Tibial artery (tissue), 4 donors: Measurements from ENCODE around the gene NFIX.

Experiments used
- DNase-seq, 2 donors: peaks; one replicate each; pipeline ENCODE4 v3.0.0-alpha.2; 2019
- H3K27ac ChIP-seq, 2 donors: fragments of 200-600 bp; sonication (generic) in 1 of 2; 1 replicate in 1 of 2; 2 replicates in 1 of 2; pipeline ENCODE4 v1.5.1; 2018 to 2019; ENCODE audit warnings: mild to moderate bottlenecking in 1 of 2
- H3K27me3 ChIP-seq, 2 donors: fragments of 200-600 bp; sonication (generic) in 1 of 2; one replicate each; pipeline versions ENCODE4 v1.5.1 to v1.6.0; 2016 to 2019
- H3K36me3 ChIP-seq, 3 donors: fragments of 200-600 bp; sonication (generic) in 2 of 3; one replicate each; pipeline ENCODE4 v1.5.1; 2016 to 2019; ENCODE audit warnings: mild to moderate bottlenecking in 2 of 3
- H3K4me1 ChIP-seq, 4 donors: fragments of 200-600 bp; sonication (generic) in 2 of 4; 1 replicate in 3 of 4; 2 replicates in 1 of 4; pipeline ENCODE4 v1.5.1; 2016 to 2019
- H3K4me3 ChIP-seq, 2 donors: fragments of 200-600 bp; sonication (generic) in 1 of 2; 1 replicate in 1 of 2; 2 replicates in 1 of 2; pipeline ENCODE4 v1.5.1; 2018 to 2019; ENCODE audit warnings: mild to moderate bottlenecking in 2 of 2
- H3K9me3 ChIP-seq, 3 donors: fragments of 200-600 bp; sonication (generic) in 1 of 3; one replicate each; pipeline ENCODE4 v1.5.1; 2016 to 2019
- intact Hi-C: fragments of 100-400 bp; cut with DNase I; formaldehyde crosslinking; loops from one replicate; pipeline ENCODE4 v1.15.0; 2023; ENCODE audit warnings: low total_unique reads
- TF ChIP-seq, protein P1 (sequence below), 2 experiments: fragments of 200-600 bp in 1 of 2; fragments of 450-650 bp in 1 of 2; IDR thresholded peaks; one replicate each; pipeline ENCODE4 v1.5.1; 2017 to 2019; ENCODE audit warnings: antibody characterized with exemption in 2 of 2, mild to moderate bottlenecking in 1 of 2, moderate library complexity in 1 of 2

The NFIX gene

DNA sequence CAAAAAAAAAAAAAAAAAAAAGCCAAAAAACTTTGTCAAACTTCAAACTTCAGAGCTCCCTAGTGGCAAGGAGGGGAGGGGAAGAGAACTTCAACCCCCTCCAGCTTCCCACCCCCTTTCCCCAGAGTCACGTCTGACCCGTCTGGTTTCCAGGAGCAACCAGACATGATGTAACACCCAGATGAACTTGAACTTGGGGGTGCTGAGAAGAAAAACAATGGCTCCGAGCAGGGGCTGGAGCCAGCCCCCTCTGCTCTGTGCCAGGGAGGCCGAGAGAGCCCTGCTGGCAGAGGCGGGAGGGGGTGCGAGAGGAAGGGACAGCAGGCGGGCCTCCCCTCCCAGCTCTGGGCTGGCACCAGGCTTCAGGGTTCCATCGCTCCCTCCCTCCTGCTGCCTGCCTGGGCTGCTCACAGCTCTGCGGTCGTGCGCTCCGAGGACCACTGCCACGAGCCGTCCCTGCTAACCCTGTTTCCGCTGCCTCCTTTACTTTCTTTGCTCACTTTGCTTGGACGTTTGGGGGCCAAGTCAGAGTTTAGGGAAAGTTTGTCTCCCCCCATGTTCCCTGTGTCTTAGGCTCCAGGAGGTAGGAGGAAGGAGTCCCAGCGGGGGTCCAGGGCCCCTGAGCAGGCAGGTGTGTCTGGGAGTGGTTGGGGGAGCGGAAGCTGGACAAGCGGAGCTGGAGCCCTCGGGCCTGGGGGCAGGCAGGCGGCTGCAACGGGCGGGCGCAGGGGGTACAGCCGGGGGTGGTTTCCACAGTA, 96.3 kb downstream of the NFIX start:
- Histone ChIP-seq H3K27ac (peak overlapping the region; percentile 87 to 94), H3K36me3 (peaks cover 4 to 56% (median 19%) of the 10 kb centered on the region in 3 donors), H3K4me3 (peak overlapping the region; percentile 3 to 11), H3K9me3 (no peaks in the 10 kb centered on the region), H3K27me3 (no peaks in the 10 kb centered on the region), H3K4me1 (peaks cover 11 to 89% (median 64%) of the 10 kb centered on the region in 4 donors)
- peak; percentile 85 to 96 for DNase-seq
- intact Hi-C loops: loop anchor here (2.0 kb wide), 1 partner anchor 109 kb away; no protein-coding TSS in a partner anchor
- TF ChIP-seq, protein P1, sequence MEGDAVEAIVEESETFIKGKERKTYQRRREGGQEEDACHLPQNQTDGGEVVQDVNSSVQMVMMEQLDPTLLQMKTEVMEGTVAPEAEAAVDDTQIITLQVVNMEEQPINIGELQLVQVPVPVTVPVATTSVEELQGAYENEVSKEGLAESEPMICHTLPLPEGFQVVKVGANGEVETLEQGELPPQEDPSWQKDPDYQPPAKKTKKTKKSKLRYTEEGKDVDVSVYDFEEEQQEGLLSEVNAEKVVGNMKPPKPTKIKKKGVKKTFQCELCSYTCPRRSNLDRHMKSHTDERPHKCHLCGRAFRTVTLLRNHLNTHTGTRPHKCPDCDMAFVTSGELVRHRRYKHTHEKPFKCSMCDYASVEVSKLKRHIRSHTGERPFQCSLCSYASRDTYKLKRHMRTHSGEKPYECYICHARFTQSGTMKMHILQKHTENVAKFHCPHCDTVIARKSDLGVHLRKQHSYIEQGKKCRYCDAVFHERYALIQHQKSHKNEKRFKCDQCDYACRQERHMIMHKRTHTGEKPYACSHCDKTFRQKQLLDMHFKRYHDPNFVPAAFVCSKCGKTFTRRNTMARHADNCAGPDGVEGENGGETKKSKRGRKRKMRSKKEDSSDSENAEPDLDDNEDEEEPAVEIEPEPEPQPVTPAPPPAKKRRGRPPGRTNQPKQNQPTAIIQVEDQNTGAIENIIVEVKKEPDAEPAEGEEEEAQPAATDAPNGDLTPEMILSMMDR (IDR thresholded peaks at IDR 0.05): no peak

DNA sequence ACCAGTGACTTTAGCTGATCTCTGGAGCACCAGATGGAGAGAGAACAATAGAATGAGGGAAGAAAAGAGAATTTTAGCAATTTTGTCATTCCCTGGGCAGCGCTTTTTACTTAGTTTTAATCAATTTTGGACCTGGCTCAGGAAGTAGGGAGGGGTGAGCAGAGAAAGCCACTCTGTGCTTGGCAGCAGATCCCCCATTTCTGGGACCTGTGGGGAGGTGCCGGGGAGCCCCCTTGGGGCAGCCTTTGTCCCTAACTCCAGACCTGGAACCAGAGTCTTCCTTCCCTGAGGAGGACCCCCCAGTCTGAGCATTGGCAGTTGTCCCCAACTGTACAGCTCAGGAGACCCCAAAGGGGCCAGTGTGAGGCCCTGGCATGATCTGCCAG, 96.9 kb downstream of the NFIX start:
- intact Hi-C loops: loop anchor here (2.0 kb wide), 1 partner anchor 109 kb away; no protein-coding TSS in a partner anchor
- Histone ChIP-seq H3K36me3 (peaks cover 3 to 50% (median 16%) of the 10 kb centered on the region in 3 donors), H3K4me3 (peak overlapping the region; percentile 3 to 11)

GRCh38 chr19:13092606-13093235, 97.4 kb downstream of the NFIX start:
- intact Hi-C loops: loop anchor here (2.0 kb wide), 1 partner anchor 110 kb away; no protein-coding TSS in a partner anchor
- peak overlapping the region; percentile 87 to 94 for H3K27ac ChIP-seq
- no peak overlapping the region for H3K4me3 ChIP-seq
- no peak for DNase-seq
- peaks cover 11 to 86% (median 65%) of the 10 kb centered on the region in 4 donors for H3K4me1 ChIP-seq
- no peaks in the 10 kb centered on the region for H3K9me3 ChIP-seq
- TF ChIP-seq, protein P1 (IDR thresholded peaks at IDR 0.05): no peak
- H3K27me3 ChIP-seq: no peaks in the 10 kb centered on the region
- peaks cover 0 to 44% (median 13%) of the 10 kb centered on the region in 3 donors for H3K36me3 ChIP-seq

More for the DNA sequence above, 96.9 kb downstream of the NFIX start:
- H3K4me1 ChIP-seq: peaks cover 11 to 85% (median 62%) of the 10 kb centered on the region in 4 donors
- DNase-seq: no peak
- TF ChIP-seq, protein P1 (IDR thresholded peaks at IDR 0.05): no peak
- H3K27me3 ChIP-seq: no peaks in the 10 kb centered on the region
- H3K27ac ChIP-seq: peak overlapping the region; percentile 87 to 94
- no peaks in the 10 kb centered on the region for H3K9me3 ChIP-seq

GRCh38 chr19:13093407-13094105, 98.3 kb downstream of the NFIX start:
- H3K36me3 ChIP-seq: peaks cover 0 to 37% (median 9%) of the 10 kb centered on the region in 3 donors
- TF ChIP-seq, protein P1 (IDR thresholded peaks at IDR 0.05): peak; percentile 93 to 98
- H3K27ac ChIP-seq: peak overlapping the region; percentile 87 to 94
- no peaks in the 10 kb centered on the region for H3K9me3 ChIP-seq
- DNase-seq: peak; percentile 78 to 92
- H3K27me3 ChIP-seq: no peaks in the 10 kb centered on the region
- peaks cover 11 to 88% (median 71%) of the 10 kb centered on the region in 4 donors for H3K4me1 ChIP-seq
- no peak overlapping the region for H3K4me3 ChIP-seq
- intact Hi-C loops: loop anchor here (2.0 kb wide), 1 partner anchor 111 kb away; no protein-coding TSS in a partner anchor

GRCh38 chr19:13094106-13094504, 98.8 kb downstream of the NFIX start:
- H3K27me3 ChIP-seq: no peaks in the 10 kb centered on the region
- intact Hi-C loops: no loop called here
- no peaks in the 10 kb centered on the region for H3K9me3 ChIP-seq
- no peak for DNase-seq
- H3K4me3 ChIP-seq: no peak overlapping the region
- peaks cover 0 to 36% (median 9%) of the 10 kb centered on the region in 3 donors for H3K36me3 ChIP-seq
- peak overlapping the region; percentile 87 to 94 for H3K27ac ChIP-seq
- TF ChIP-seq, protein P1 (IDR thresholded peaks at IDR 0.05): no peak
- H3K4me1 ChIP-seq: peaks cover 11 to 88% (median 72%) of the 10 kb centered on the region in 4 donors
